GM23338 (cell line): Measurements from ENCODE around the gene LMX1B. TPM values are rescaled to one million over a fixed set of nuclear protein-coding genes. Genes with fewer than 3 reads are reported as not detected.

Experiments
- ATAC-seq: fragments of 200-7000 bp; cut with Tn5 transposase; 3 replicates; pipeline ENCODE4 v1.9.1; 2020
- DNase-seq: peaks from one replicate; pipeline ENCODE4 v3.0.0-alpha.2; 2015; ENCODE audit warnings: low spot score
- H2AFZ ChIP-seq: fragments of 200-600 bp; sonication (generic); 2 replicates; pipeline ENCODE4 v1.8.0; 2016; ENCODE audit warnings: antibody characterized with exemption, mild to moderate bottlenecking, moderate library complexity
- H3F3A ChIP-seq: fragments of 200-600 bp; sonication (generic); replicated peaks from 2 replicates; pipeline ENCODE4 v1.8.0; 2017; ENCODE audit warnings: antibody characterized with exemption, mixed run types, low read depth
- H3K27ac ChIP-seq: fragments of 200-600 bp; sonication (generic); 2 replicates; pipeline ENCODE4 v1.6.1; 2016; ENCODE audit warnings: low read depth
- H3K27me3 ChIP-seq: fragments of 200-600 bp; sonication (generic); 2 replicates; pipeline ENCODE4 v1.8.0; 2016; ENCODE audit warnings: mild to moderate bottlenecking, mixed run types, moderate library complexity; ENCODE audit not compliant: insufficient read depth
- H3K36me3 ChIP-seq: fragments of 200-600 bp; sonication (generic); 2 replicates; pipeline ENCODE4 v1.8.0; 2016; ENCODE audit warnings: mild to moderate bottlenecking; ENCODE audit not compliant: insufficient read depth
- H3K4me1 ChIP-seq: fragments of 200-600 bp; sonication (generic); 2 replicates; pipeline ENCODE4 v1.8.0; 2016; ENCODE audit warnings: mild to moderate bottlenecking, moderate library complexity; ENCODE audit not compliant: insufficient read depth
- H3K4me2 ChIP-seq: fragments of 200-600 bp; sonication (generic); 2 replicates; pipeline ENCODE4 v1.7.1; 2017; ENCODE audit warnings: mixed run types
- H3K4me3 ChIP-seq: fragments of 200-600 bp; sonication (generic); 2 replicates; pipeline ENCODE4 v1.6.1; 2016; ENCODE audit warnings: mixed run types
- H3K79me2 ChIP-seq: fragments of 200-600 bp; sonication (generic); replicated peaks from 2 replicates; pipeline ENCODE4 v1.8.0; 2017; ENCODE audit warnings: mild to moderate bottlenecking; ENCODE audit not compliant: insufficient read depth
- H3K9me2 ChIP-seq: fragments of 200-600 bp; sonication (generic); 2 replicates; pipeline ENCODE4 v1.8.0; 2017; ENCODE audit not compliant: insufficient read depth
- H4K20me1 ChIP-seq: fragments of 200-600 bp; sonication (generic); replicated peaks from 2 replicates; pipeline ENCODE4 v1.8.0; 2017; ENCODE audit warnings: mild to moderate bottlenecking; ENCODE audit not compliant: insufficient read depth
- H3K27ac Mint-ChIP-seq: 2 replicates; pipeline ENCODE4 v1.8.0; 2020; ENCODE audit warnings: inconsistent platforms, mild to moderate bottlenecking, moderate library complexity, mixed read lengths
- H3K27me3 Mint-ChIP-seq: 3 replicates; pipeline ENCODE4 v1.8.0; 2022; ENCODE audit warnings: low read depth, mild to moderate bottlenecking, moderate library complexity, mixed read lengths, inconsistent platforms; ENCODE audit not compliant: insufficient read depth, poor library complexity
- H3K36me3 Mint-ChIP-seq: 3 replicates; pipeline ENCODE4 v1.8.0; 2021; ENCODE audit warnings: low read depth, mild to moderate bottlenecking, inconsistent platforms, moderate library complexity, mixed read lengths
- H3K4me1 Mint-ChIP-seq: 3 replicates; pipeline ENCODE4 v1.8.0; 2020; ENCODE audit warnings: mild to moderate bottlenecking, inconsistent platforms, mixed read lengths
- H3K4me3 Mint-ChIP-seq: 3 replicates; pipeline ENCODE4 v1.8.0; 2021; ENCODE audit warnings: moderate library complexity, mild to moderate bottlenecking, inconsistent platforms, mixed read lengths
- H3K9me3 Mint-ChIP-seq: 3 replicates; pipeline ENCODE4 v1.8.0; 2020; ENCODE audit warnings: moderate library complexity, mild to moderate bottlenecking, inconsistent platforms, mixed read lengths
- CREB1 ChIP-seq: fragments of 250-450 bp; sonication (Bioruptor Pico); IDR thresholded peaks from 2 replicates; pipeline ENCODE4 v1.5.0; 2020; ENCODE audit warnings: low read depth, mild to moderate bottlenecking, moderate library complexity
- CTCF ChIP-seq, 2 experiments: fragments of 200-600 bp in 1 of 2; sonication (generic) in 1 of 2; conservative IDR thresholded peaks; 2 replicates each; pipeline versions ENCODE4 v1.5.1 to v1.6.1; 2016 to 2017; ENCODE audit warnings: antibody characterized with exemption in 2 of 2, low read depth in 2 of 2, mild to moderate bottlenecking in 2 of 2, moderate library complexity in 1 of 2
- ETS1 ChIP-seq: IDR thresholded peaks from 2 replicates; pipeline ENCODE4 v1.6.1; 2016; ENCODE audit warnings: antibody characterized with exemption
- EZH2 ChIP-seq: fragments of 200-600 bp; sonication (generic); IDR thresholded peaks from one replicate; pipeline ENCODE4 v1.8.0; 2017; ENCODE audit warnings: antibody characterized with exemption, mild to moderate bottlenecking, low read depth; ENCODE audit not compliant: unreplicated experiment
- EZH2phosphoT487 ChIP-seq: fragments of 200-600 bp; sonication (generic); IDR thresholded peaks from one replicate; pipeline ENCODE4 v1.8.1; 2018; ENCODE audit warnings: antibody characterized with exemption; ENCODE audit not compliant: unreplicated experiment
- JUNB ChIP-seq: IDR thresholded peaks from one replicate; pipeline ENCODE4 v1.6.1; 2016; ENCODE audit warnings: antibody characterized with exemption; ENCODE audit not compliant: unreplicated experiment
- NANOG ChIP-seq: IDR thresholded peaks from 2 replicates; pipeline ENCODE4 v1.6.1; 2016; ENCODE audit warnings: antibody characterized with exemption, borderline replicate concordance
- POLR2AphosphoS5 ChIP-seq: IDR thresholded peaks from 2 replicates; pipeline ENCODE4 v1.6.1; 2016; ENCODE audit warnings: antibody characterized with exemption, low read depth
- REST ChIP-seq: IDR thresholded peaks from one replicate; pipeline ENCODE4 v1.6.1; 2018; ENCODE audit warnings: antibody characterized with exemption; ENCODE audit not compliant: unreplicated experiment
- STAT1 ChIP-seq: IDR thresholded peaks from one replicate; pipeline ENCODE4 v1.6.1; 2016; ENCODE audit warnings: antibody characterized with exemption; ENCODE audit not compliant: unreplicated experiment
- ZNF114 ChIP-seq: fragments of 250-450 bp; sonication (Bioruptor Pico); IDR thresholded peaks from 2 replicates; pipeline ENCODE4 v1.5.0; 2020; ENCODE audit warnings: mild to moderate bottlenecking, moderate library complexity
- ZNF331 ChIP-seq: fragments of 250-450 bp; sonication (Bioruptor Pico); IDR thresholded peaks from 2 replicates; pipeline ENCODE4 v1.5.0; 2020; ENCODE audit warnings: low read depth, mild to moderate bottlenecking, moderate library complexity
- ZNF462 ChIP-seq: fragments of 250-450 bp; sonication (Bioruptor Pico); IDR thresholded peaks from 2 replicates; pipeline ENCODE4 v1.5.0; 2020; ENCODE audit warnings: mild to moderate bottlenecking, moderate library complexity
- polyA plus RNA-seq: library from polyadenylated mRNA; unstranded; fragments of >200 nt; fragmentation: Nextera tagmentation; extraction: Ambion mirVana; gene quantifications from 2 replicates; pipeline ENCODE4 v1.2.1, GENCODE V29; 2016
- total RNA-seq: library from RNA; depleted of rRNA; stranded (reverse); fragments of >200 nt; shearing (Covaris generic); gene quantifications from 2 replicates; pipeline ENCODE4 v1.2.3, GENCODE V29; 2014

The LMX1B gene
- total and polyA plus RNA-seq, 2 experiments from 2014 or later: 0.08 to 0.21 TPM

GRCh38 chr9:126735482-126735881 lies 121.8 kb downstream of the LMX1B start:
- Histone ChIP-seq H3K9me2 (peaks cover 6% of the 10 kb centered on the region; the same call in 1 of the 2 replicates), H3K36me3 (no peaks in the 10 kb centered on the region), H3K4me2 (no peak overlapping the region), H4K20me1 (no peaks in the 10 kb centered on the region), H2AFZ (no peak overlapping the region), H3K4me3 (no peak overlapping the region), H3K79me2 (no peaks in the 10 kb centered on the region), H3K27me3 (no peaks in the 10 kb centered on the region), H3K27ac (no peak overlapping the region), H3K4me1 (no peaks in the 10 kb centered on the region), H3F3A (no peaks in the 10 kb centered on the region)
- Mint-ChIP-seq H3K27ac (no peak overlapping the region), H3K4me1 (no peaks in the 10 kb centered on the region), H3K9me3 (peaks cover 23% of the 10 kb centered on the region), H3K36me3 (peaks cover 6% of the 10 kb centered on the region; the same call in 2 of the 3 replicates), H3K27me3 (no peaks in the 10 kb centered on the region), H3K4me3 (no peak overlapping the region)
- TF ChIP-seq NANOG (no peak), ETS1 (no peak), CTCF (conservative IDR thresholded peaks at IDR 0.05; ENCODE audit: low read depth in 2 of 2) (no peak), ZNF114 (CRISPR knock-in tag) (no peak), EZH2 (no peak), CREB1 (CRISPR knock-in tag) (no peak), POLR2AphosphoS5 (no peak), ZNF462 (CRISPR knock-in tag) (no peak), STAT1 (no peak), EZH2phosphoT487 (no peak), REST (no peak), ZNF331 (CRISPR knock-in tag) (no peak), JUNB (no peak)
- ATAC-seq (no peak), DNase-seq (no peak)
